OCI-LY1 (cell line): ENCODE data around the gene GHRL.

ENCODE experiments used
- CTCF ChIP-seq: fragments of 200-600 bp; sonication (generic), shearing (Covaris generic); IDR thresholded peaks from 2 replicates; pipeline ENCODE4 v1.5.1; 2017; ENCODE audit warnings: mild to moderate bottlenecking, antibody characterized with exemption, low read length, moderate library complexity, mixed read lengths
- EZH2 ChIP-seq: fragments of 200-600 bp; sonication (generic), shearing (Covaris generic); IDR thresholded peaks from 2 replicates; pipeline ENCODE4 v1.8.0; 2017; ENCODE audit warnings: borderline replicate concordance, mixed run types, mild to moderate bottlenecking, antibody characterized with exemption, low read length, moderate library complexity, mixed read lengths

GRCh38 chr3:10320320-10320677 lies 27.6 kb upstream of the GHRL start:
- TF ChIP-seq CTCF, result no peak
- TF ChIP-seq EZH2, result no peak
